ENCODE measurements around the gene NADSYN1.

GRCh38 chr11:71458146-71459070 lies 5.4 kb downstream of the NADSYN1 start:
- TF ChIP-seq CTCF (IDR thresholded peaks at IDR 0.05) (no peak), POLR2A (IDR thresholded peaks at IDR 0.05) (no peak), EP300 (IDR thresholded peaks at IDR 0.05) (no peak)

Data from stomach (tissue), 4 donors.